ENCODE results near the gene SYNM. TPM values are rescaled to one million over a fixed set of nuclear protein-coding genes. Genes with fewer than 3 reads are reported as not detected.

The SYNM gene
- total RNA-seq, 1 experiment from 2014 or later: 0.12 TPM

- BruUV-seq (replicated peaks): no TSS peak
- Mint-ChIP-seq H3K27me3 (ENCODE audit: insufficient read depth, unreplicated experiment) (no peaks in the 10 kb centered on the region), H3K4me1 (ENCODE audit: insufficient read depth, unreplicated experiment) (no peaks in the 10 kb centered on the region), H3K27ac (ENCODE audit: low read depth, unreplicated experiment) (no peak overlapping the region), H3K9me3 (ENCODE audit: unreplicated experiment) (no peaks in the 10 kb centered on the region), H3K4me3 (ENCODE audit: unreplicated experiment) (no peak overlapping the region), H3K36me3 (ENCODE audit: insufficient read depth, unreplicated experiment) (peaks cover 10% of the 10 kb centered on the region)
- intact Hi-C loops (cut with micrococcal nuclease): loop anchor here (5.0 kb wide), 1 partner anchor 364 kb away; no protein-coding TSS in a partner anchor
- DNase-seq (ENCODE audit: unreplicated experiment): no peak
- TF ChIP-seq CTCF (IDR thresholded peaks at IDR 0.05; ENCODE audit: unreplicated experiment): no peak
- ChIA-PET CTCF (no interaction called here), POLR2A (interaction anchor here (0.5 kb wide), 1 partner anchor 228 kb away, joined by 3 read pairs; no protein-coding TSS in a partner anchor)
Measured at GRCh38 chr15:99131441-99132023, 26.7 kb downstream of the SYNM start.

GRCh38 chr15:99132122-99132521, 27.2 kb downstream of the SYNM start:
- Mint-ChIP-seq H3K27me3 (ENCODE audit: insufficient read depth, unreplicated experiment) (no peaks in the 10 kb centered on the region), H3K27ac (ENCODE audit: low read depth, unreplicated experiment) (no peak overlapping the region)
- no TSS peak for BruUV-seq (replicated peaks)

GRCh38 chr15:99132634-99133287, 27.9 kb downstream of the SYNM start:
- no peak overlapping the region for H3K4me3 Mint-ChIP-seq (ENCODE audit: unreplicated experiment)
- ChIA-PET POLR2A (no interaction called here), CTCF (no interaction called here)
- BruUV-seq (replicated peaks): no TSS peak
- peaks cover 10% of the 10 kb centered on the region for H3K36me3 Mint-ChIP-seq (ENCODE audit: insufficient read depth, unreplicated experiment)
- no peaks in the 10 kb centered on the region for H3K4me1 Mint-ChIP-seq (ENCODE audit: insufficient read depth, unreplicated experiment)
- no peak overlapping the region for H3K27ac Mint-ChIP-seq (ENCODE audit: low read depth, unreplicated experiment)
- intact Hi-C loops (cut with micrococcal nuclease): loop anchor here (5.0 kb wide), 1 partner anchor 365 kb away; no protein-coding TSS in a partner anchor
- DNase-seq (ENCODE audit: unreplicated experiment): no peak
- no peak for TF ChIP-seq CTCF (IDR thresholded peaks at IDR 0.05; ENCODE audit: unreplicated experiment)
- H3K27me3 Mint-ChIP-seq (ENCODE audit: insufficient read depth, unreplicated experiment): no peaks in the 10 kb centered on the region
- H3K9me3 Mint-ChIP-seq (ENCODE audit: unreplicated experiment): no peaks in the 10 kb centered on the region

More at GRCh38 chr15:99132122-99132521, 27.2 kb downstream of the SYNM start:
- Mint-ChIP-seq H3K36me3 (ENCODE audit: insufficient read depth, unreplicated experiment) (peaks cover 10% of the 10 kb centered on the region), H3K4me3 (ENCODE audit: unreplicated experiment) (no peak overlapping the region), H3K9me3 (ENCODE audit: unreplicated experiment) (no peaks in the 10 kb centered on the region), H3K4me1 (ENCODE audit: insufficient read depth, unreplicated experiment) (no peaks in the 10 kb centered on the region)
- POLR2A ChIA-PET: interaction anchor here (0.5 kb wide), 1 partner anchor 229 kb away, joined by 3 read pairs; no protein-coding TSS in a partner anchor
- TF ChIP-seq CTCF (IDR thresholded peaks at IDR 0.05; ENCODE audit: unreplicated experiment): no peak
- intact Hi-C loops (cut with micrococcal nuclease): loop anchor here (5.0 kb wide), 1 partner anchor 365 kb away; no protein-coding TSS in a partner anchor
- no peak for DNase-seq (ENCODE audit: unreplicated experiment)
- CTCF ChIA-PET: no interaction called here

- Mint-ChIP-seq H3K9me3 (ENCODE audit: unreplicated experiment) (no peaks in the 10 kb centered on the region), H3K27ac (ENCODE audit: low read depth, unreplicated experiment) (no peak overlapping the region), H3K36me3 (ENCODE audit: insufficient read depth, unreplicated experiment) (peaks cover 10% of the 10 kb centered on the region), H3K27me3 (ENCODE audit: insufficient read depth, unreplicated experiment) (no peaks in the 10 kb centered on the region), H3K4me3 (ENCODE audit: unreplicated experiment) (no peak overlapping the region), H3K4me1 (ENCODE audit: insufficient read depth, unreplicated experiment) (no peaks in the 10 kb centered on the region)
- no peak for DNase-seq (ENCODE audit: unreplicated experiment)
- no peak for TF ChIP-seq CTCF (IDR thresholded peaks at IDR 0.05; ENCODE audit: unreplicated experiment)
- POLR2A ChIA-PET: no interaction called here
- CTCF ChIA-PET: interaction anchor here (2.1 kb wide), 1 partner anchor 33 kb away, joined by 7 read pairs; no protein-coding TSS in a partner anchor
- intact Hi-C loops (cut with micrococcal nuclease): loop anchor here (5.0 kb wide), 1 partner anchor 367 kb away; no protein-coding TSS in a partner anchor
- no TSS peak for BruUV-seq (replicated peaks)
Measured at GRCh38 chr15:99134317-99134821, 29.5 kb downstream of the SYNM start.
